ENCODE measurements around the gene EBF4.

GRCh38 chr20:2763186-2763585 lies 70.6 kb downstream of the EBF4 start:
- TF ChIP-seq SP1 (CRISPR knock-in tag; conservative IDR thresholded peaks at IDR 0.05) (no peak), TEAD4 (CRISPR knock-in tag; IDR thresholded peaks at IDR 0.05) (no peak), ATF3 (CRISPR knock-in tag; conservative IDR thresholded peaks at IDR 0.05) (no peak)
